GM18526 (cell line): ENCODE results near the gene EFCAB12.

Experiments used
- POLR2A ChIP-seq: IDR thresholded peaks from 3 replicates; pipeline ENCODE4 v1.6.1; 2011; ENCODE audit not compliant: insufficient read length; ENCODE audit errors: extremely low read depth

Gene EFCAB12

DNA sequence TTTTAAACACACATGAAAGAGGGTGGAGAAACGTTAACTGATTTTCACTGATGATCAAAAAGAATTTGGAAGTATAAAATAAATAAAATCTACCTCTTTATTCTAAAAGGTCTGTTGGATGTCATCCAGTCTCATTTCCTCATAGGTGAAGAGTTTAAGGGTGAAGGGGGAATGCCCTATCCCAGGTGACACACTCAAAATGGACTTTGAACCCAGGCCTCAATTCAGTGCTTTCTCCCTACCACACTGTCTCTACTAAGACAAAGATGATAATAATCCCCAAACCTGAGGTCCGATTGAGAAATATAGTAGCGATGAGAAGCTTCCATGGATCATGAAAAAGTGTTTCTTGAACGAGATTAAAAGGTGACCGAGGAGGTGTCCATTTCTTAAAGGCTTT, 5.1 kb upstream of the EFCAB12 start:
- no peak for TF ChIP-seq POLR2A

DNA sequence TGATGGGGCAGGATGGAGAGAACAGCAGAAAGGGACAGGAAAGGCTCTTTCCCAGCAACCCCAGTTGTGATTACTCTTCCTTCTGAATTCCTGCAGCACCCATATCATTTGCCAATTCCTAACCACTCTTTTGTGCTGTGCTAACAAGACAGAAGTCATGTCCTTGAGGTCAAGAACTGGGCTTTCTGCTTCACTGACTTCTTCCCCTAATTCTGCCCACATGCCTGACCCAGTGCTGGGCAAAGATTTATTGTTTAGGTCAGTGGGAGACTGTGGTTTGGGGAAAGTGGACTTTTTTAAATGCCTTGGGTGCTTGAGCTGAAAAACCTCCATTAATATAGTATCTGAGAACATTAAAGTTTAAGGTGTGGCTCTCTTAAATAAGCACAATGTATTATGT, 4.2 kb upstream of the EFCAB12 start:
- no peak for TF ChIP-seq POLR2A

DNA sequence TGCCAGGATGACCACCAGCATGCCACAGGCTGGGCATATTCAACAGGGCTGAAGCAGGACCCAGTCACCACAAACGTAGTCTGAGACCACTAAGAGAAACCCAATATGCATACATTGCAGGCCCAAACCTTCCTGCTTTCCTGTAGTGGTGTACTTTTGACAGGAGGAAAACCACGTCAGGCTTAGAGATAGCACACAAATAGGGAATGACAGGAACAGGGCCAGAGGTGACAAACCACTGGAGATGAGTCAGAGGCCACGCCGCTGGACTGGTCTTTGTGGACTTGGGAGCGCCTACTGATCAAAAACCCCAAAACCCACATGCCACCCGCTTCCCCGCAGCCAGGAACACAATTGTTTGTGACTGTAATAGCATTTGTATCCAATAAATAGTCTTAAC, 3.6 kb upstream of the EFCAB12 start:
- no peak for TF ChIP-seq POLR2A

DNA sequence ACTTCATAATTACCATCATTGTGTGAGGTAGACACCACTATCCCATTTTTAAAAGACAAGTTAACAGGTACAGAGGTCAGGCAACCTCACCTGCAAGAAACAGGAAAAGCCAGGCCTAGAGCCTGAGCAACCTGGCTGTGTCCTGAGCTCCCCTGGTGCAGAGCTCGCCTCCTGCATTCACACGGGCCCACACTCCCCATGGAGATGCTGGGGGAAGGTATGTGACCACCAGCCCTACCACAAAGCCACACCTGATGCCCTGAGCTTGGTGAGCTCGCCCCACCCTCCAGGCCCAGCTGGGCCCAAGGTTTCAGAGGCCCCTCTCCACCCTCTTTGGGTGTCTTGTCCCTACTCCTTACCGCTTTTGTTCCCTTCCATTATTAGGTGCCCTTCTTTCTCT, 1.2 kb upstream of the EFCAB12 start:
- TF ChIP-seq POLR2A, result no peak

DNA sequence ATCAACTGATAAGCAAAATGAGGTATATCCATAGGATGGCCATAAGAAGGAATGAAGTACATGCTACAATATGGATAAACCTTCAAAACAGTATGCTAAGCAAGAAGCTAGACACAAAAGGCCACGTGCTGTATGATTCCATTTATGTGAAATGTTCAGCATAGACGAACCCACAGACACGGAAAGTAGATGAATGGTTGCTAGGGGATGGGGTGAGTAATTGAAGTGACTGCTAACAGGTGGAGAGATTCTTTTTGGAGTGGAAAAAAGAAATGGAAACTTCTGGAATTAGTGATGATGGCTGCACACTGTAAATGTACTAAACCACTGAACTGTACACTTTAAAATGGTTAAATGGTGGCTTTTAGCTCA, 630 bp upstream of the EFCAB12 start:
- no peak for TF ChIP-seq POLR2A

DNA sequence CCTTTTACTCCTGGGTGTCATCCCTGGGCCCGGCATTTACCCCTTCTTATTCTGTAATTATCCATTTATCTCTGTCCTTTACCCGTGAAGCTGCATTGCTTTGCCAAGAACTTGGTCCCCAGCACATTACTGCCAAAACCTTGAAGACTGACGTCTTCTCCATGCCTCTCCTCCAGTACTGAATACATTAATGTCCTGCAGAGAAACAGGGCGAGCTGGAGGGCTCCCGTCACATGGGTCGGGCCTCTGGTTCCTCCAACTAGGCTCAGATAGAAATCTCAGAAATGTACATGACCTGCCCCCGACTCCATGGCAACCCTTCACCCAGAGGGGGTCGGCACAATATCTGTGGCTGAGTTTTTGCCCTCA, 445 bp downstream of the EFCAB12 start:
- no peak for TF ChIP-seq POLR2A

DNA sequence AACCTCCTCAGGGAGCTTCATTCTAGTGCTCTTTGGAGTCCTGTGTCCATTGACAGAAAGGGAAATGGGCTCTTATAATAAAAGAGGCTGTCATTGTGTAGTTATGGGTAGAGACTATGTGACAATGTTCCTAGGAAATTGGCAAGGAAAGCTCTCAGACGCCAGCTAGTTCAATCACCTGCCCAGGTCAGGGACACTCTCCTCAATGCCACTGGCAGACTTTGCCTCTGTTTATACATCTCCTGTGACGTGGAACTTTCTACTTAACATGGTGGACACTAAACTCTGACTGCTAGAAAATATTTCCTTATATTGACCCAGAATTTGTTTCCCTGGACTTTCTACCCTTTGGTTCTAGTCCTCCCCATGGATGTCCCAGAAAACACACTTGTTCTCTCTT, 2.8 kb downstream of the EFCAB12 start:
- no peak for TF ChIP-seq POLR2A

DNA sequence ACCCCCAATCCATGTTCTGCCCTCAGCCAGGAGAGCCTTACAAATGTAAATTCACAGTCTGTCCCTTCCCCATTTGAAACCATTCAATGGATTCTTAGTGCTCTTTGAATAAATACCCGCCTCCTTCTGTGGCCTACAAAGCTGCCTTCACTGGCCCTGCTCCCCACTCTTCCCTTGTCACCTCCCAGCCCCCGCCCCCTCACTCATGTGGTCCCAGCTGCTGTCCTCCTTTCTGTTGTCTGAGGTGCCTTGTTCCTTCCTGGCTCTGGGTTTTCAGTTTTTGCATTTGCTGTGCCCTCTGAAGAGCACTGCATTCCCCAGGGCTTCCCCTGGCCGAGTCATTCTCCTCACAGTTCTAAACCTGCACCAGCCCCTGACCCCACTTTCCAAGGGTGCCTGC, 3.2 kb downstream of the EFCAB12 start:
- no peak for TF ChIP-seq POLR2A

DNA sequence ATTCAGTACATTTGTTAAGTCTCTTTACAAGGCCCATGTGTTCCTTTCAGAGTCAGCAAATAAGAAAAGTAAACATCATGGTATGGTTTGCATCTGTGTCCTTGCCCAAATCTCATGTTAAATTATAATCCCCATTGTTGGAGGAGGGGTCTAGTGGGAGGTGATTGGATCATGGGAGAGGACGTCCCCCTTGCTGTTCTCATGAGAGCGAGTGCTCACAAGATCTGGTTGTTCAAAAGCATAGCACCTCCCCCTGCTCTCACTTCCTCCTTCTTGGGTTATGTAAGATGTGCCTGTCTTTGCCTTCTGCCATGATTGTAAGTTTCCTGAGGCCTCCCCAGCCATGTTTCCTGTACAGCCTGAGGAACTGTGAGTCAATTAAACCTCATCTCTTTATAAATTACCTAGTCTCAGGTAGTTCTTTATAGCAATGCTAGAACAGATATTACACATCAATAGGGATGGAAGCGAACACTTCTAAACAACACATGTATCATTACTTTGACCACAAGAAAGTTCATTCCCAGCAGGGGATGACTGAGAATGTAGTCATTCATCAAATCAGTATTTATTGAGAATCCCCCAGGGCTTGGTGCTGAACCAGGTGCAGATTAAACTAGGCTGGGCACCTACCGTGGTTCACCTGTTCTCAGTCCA, 4.1 kb downstream of the EFCAB12 start:
- TF ChIP-seq POLR2A, result no peak

DNA sequence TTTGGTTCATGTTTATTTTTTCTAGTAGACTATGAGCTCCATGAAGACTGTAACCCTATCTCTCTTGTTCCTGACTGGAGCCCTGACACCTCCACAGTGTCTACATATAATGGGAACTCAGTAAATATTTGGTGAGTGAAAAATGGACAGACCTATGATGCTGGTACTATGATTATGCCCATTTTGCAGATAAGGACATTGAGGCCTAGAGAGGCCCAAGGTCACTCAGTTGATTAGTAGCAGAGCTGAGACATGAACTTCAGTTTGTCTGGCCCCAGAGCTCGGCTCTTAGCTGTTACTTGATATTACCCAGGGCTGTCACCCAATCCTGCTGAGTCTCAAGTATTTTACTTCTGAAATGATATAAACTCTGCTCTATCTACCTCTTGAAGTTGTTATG, 5.5 kb downstream of the EFCAB12 start:
- no peak for TF ChIP-seq POLR2A

DNA sequence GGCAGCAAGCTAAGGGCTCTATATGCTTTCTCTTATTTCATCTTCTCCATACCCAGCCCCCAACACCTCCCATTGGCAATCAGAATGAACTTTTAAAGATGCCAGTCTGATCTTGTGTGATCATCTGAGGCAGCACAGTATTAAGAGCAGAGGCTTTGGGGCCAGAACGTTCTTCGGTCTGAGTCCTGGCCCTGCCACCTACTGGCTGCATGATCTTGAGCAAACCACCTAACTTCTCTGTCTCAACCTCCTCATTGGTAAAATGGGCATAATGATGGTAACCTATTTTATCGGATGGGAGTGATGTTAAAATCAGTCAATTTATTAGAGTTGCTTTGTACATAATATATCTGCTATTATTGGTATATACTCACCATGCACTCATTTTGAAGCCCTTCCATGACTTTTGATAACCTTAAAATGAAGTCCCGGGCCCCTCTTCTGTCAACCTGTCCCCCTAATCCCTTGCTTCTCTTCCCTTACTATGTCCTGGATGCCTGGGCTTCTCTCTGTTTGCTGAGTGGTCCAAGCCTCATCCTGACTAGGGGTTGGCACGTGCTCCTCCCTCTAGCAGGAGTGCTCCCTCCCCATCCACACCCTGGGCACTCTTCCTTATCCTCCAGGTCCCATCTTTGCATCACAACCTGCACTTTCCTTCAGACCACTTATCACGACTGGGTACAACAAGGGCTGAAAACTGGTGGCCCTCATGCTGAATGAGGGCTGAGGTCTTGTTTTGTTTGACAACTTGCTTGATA, 6.3 kb downstream of the EFCAB12 start:
- TF ChIP-seq POLR2A, result no peak

DNA sequence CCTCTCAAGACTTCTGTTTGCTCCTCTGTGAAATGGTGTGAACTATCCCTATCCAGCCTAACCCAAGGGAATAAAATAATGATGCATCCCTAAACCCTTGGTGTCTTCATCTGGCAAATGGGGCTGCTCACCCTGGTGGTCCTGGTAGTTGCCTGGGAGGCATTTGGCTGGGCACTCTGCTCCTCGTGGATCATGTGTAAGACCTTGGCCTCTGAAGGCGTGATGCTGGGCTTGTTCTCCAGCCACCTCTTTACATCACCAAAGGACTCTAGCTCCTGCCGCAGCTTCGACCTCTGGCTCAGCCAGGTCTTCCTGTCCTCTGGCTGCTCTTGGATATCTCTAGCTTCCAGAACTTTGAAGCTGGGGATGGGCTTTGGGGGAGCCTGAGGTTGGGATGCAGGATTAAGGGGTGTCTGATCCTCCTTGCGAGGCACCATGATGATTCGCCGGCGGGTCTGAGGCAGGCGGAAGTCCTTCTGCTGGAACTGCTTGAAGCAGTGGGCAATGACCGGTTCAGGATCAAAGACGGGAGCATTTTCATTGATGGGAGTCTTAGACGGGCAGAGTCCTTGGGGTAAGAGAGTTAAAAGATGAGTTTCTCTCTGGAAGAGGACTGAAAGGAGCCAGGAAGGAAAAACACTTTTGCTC, 7.1 kb downstream of the EFCAB12 start:
- TF ChIP-seq POLR2A, result no peak

DNA sequence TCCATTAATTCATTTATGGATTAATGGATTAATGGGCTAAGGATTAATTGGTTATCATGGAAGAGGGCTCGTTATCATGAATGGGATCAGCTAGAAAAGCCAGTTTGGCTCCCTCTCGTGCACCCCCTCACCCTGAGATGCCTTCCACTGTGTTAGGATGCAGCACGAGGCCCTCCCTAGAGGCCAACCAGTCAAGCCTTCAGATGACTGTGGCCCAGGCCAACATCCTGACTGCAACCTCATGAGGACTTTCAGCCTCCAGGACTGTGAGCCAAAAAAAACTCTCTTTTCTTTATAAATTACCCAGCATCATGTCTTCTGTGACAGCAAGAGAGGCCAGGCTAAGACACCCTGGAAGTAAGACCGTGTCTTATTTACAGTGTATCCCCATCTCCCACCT, 9.0 kb downstream of the EFCAB12 start:
- TF ChIP-seq POLR2A, result no peak

DNA sequence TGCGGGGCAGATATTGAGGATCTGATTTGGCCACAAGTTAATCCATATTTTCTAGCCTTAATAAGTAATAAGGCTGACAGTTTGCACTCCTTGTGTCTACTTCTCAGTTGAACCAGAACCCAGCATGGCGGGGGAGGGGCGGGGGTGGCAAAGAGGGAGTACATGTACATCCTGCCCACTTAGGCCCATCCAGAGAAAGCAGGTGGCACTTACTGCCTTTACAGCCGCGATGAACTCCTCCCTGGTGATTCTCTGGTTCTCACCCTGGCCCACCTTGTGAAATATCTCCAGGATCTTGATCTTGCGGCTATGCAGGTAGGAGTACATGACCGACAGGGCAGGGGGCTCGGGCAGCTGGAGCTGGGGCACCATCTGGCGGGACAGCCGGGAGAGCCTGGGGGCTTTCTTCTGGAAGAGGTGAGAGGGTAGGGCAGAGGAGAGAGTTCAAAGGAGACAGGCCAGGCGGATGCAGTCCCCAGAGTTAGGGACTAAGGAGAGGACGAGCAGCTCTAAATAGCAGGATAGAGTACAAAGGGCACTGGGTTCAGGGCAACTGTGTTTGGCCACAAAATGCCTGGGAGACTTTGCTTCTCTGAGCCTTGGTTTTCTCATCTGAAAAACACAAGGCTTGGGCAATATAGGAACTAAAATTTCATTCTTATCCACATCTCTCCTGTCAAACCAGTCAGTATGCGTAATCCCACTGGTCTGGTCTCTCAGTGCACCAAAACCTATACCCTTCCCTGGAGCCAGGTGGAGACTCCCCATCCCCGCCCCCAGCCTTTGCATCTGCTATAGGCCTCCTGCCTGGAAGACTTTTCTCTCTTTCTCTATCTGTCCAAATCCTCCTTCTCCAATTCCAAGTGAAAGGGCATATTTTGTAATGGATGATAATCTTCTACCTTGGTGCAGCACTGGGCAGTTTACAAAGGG, 10.1 kb downstream of the EFCAB12 start:
- no peak for TF ChIP-seq POLR2A

DNA sequence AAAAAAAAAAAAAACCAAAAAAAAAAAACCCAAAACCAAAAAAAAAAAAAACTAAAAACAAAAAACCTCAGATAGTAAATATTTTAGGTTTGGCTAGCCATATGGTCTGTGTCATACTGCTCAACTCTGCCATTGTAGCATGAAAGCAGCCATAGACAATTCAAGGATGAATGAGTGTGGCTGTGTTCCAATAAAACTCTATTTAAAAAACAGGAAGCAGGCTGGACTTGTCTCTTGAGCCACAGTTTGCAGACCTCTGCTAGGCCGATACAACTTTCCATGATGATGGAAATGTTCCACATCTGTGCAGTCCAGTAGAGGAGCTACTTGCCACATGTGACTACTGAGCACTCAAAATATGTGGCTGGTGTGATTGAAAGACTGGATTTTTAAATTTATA, 11.1 kb downstream of the EFCAB12 start:
- no peak for TF ChIP-seq POLR2A
